ENCODE measurements around the gene CCDC169.

Gene CCDC169

DNA sequence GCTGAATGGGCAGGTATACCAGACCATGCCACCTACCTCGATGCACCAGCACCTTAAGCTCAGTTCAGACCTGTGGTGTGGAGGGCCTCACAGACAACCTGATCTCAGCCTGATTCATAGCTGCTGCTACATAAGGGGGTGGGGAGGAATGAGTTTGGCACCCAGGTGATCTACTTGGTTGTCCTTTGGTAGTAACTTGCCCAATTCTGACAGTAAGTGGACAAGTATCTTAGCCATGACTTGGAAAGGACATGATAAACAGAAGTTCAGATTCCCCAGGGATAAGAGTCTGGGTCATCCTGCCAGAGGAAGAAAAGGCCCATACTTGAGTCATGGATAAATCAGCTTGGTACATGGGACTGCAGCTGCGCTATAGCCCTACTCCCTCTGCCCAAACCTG, 54.9 kb downstream of the CCDC169 start:
- no peak for DNase-seq

- DNase-seq = no peak
These were observed 66.4 kb downstream of the CCDC169 start for GRCh38 chr13:36231236-36231635.

GRCh38 chr13:36224730-36225129, 72.9 kb downstream of the CCDC169 start:
- no peak for DNase-seq

GRCh38 chr13:36219883-36220282, 77.7 kb downstream of the CCDC169 start:
- DNase-seq = no peak

DNA sequence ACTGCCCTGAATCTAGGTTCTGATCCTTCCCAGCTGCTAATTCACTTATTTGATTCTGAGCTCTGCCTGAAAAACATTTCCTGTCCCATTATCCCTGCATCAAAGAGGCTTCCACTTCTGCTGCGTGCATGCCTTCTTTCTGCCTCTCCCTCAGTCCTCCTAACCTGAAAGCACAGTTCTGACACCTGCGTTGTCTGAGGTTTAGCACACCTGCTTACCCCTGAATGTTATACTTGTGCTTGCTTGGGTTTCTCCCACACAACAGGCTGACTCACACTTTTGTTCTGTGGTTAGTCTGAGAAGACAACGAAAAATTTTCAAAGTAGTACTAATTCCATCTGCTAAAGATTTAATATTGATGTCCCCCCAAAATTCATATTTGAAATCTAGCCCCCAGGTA, 80.2 kb downstream of the CCDC169 start:
- no peak for DNase-seq

DNA sequence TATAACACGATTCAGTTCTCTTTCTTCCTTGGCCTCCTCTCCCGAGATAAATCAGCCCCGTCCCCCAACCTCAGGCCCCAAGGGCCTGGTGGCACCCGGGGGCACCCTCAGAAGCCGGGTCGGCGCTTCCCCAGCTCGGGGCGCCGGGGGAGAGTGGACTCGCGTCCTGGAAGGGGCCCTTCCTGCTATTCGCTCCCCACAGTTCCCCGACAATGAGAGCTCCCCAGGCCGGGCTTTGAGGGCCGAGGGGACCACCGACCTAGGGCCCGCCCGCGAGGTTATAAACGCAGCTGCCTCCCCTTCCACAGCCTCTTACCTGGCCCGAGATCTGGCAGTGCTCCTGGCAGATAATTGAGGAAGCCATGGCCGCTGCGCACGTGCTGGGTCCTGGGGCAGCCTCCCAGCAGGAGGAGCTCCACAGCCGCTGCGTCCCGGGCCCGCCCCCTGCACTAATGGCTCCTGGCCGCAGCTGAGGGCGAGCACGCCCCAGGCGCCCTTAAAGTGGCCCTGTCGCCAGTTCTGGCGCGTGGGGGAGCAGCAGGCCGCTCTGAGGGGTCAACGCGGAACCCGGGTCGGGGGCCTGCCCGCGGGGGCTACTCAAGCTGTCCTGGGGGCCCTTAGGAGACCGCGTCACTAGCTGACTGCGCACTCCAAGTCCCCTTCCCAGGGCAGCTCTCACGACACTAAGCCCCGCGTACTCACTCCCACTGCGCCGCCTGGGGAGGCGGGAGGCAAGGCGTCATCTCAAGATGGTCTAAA, 83.3 kb downstream of the CCDC169 start, which contains the start of gene SOHLH2:
Gene SOHLH2, minus strand, starts transcription at position 394 of the 759 bp plus-strand sequence. Its CDS starts 30 bp downstream, at position 364.
- no peak for DNase-seq

DNA sequence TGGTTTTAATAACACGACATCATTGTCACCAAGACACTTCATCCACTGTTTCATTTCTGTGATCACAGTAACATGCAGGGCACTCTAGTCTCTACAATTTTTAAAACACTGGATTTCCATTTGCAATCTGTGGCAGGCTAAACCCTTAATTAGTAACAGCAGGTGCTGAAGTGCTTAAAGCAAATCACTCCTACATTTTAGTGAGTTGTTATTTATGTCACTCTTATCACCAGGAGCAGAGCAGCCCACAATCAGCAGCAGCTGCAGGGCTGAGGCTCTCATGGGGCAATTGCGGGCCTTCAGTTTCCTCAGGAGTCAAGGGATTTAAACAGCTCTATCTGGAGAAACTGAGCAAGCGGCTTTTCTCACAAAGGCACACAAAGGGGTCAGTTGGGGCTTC, 84.8 kb downstream of the CCDC169 start:
- DNase-seq = no peak

DNA sequence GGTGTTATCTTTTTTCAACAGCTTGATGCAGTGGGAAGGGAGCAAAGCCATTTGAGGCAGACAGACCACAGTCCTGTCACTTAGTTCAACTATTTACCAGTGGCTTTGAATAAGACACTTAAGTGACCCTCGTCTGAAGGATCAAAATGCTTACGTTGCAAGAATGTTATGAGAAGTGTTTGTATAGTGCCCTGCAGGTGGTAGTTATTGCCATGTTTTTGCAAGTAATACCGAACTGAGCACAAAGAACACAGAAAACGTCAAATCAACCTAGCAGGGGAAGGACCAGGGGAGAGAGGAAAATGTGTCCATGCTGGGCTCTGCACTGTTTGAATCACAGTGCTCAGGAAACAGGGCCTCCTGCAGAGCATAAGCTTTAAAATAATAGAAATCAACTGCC, 86.0 kb downstream of the CCDC169 start:
- DNase-seq = no peak

GRCh38 chr13:36210738-36211137, 86.9 kb downstream of the CCDC169 start:
- no peak for DNase-seq

DNA sequence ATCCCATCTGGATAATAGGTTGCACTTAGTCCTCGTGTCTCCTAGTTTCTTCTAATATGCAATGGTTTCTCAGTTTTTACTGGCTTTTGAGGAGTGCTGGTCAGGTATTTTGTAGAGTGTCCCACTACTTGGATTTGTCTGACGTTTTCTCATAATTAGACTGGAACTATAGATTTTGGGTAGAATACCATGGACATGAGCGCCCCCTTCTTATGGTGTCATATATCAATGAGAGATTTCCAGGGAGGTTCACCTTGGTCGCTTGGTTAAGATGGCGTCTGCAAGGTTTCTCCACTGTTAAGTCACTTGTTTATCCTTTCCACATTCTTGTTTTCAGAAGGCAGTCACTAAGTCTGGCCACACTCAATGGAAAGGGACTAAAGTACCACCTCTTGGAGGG, 89.9 kb downstream of the CCDC169 start:
- DNase-seq = no peak

DNA sequence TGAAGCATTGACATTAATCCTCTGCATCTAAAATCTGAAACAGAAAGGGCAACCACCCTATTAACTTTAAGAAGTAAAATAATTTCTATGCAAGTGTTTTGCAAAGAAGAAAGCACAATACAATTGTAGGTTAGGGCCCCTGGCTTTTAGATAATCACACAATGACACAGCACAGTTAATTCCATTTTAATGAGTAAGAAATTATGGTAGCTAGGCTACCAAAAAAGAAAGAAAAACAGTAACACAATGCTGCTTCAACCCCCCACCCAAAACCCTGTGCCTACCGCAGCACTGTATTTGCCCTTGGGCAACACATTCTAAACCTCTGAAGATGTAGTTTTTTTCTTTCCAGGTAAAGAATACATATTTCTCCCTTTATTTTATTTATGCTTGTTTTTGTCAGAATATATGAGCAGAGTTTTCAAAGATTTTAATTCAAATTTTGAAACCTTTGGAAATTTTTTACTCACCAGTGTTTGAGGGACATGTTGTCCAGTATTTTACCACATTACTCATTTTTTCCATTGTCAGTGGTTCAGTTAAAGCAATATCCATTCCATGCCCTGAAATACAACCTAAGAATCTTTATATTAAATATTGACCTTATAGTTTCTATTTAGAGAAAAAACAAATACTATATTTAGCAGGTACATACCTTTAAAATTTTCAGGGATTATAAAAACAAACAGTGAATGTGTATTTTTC, 104.3 kb downstream of the CCDC169 start:
- no peak for DNase-seq

GRCh38 chr13:36192166-36192565, 105.4 kb downstream of the CCDC169 start:
- DNase-seq = no peak

DNA sequence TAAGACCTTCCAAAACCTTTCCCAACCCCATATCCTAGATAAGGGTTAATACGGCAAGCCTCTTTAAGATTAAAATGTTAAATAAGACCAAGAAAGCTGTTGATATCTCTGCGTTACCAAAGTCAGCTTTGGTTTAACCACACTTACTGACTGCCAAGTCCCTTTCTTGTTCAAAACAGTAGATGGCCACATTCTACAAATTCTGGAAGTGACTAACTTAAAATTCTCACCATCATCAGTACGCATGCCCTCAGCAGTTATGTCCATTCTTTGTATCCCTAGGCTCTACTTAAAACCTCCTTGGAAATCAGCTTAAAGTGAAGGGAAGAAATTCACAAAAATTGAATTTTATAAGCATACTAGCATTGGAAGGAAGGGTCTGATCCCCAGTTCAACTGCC, 106.8 kb downstream of the CCDC169 start:
- no peak for DNase-seq

GRCh38 chr13:36188441-36188840, 109.2 kb downstream of the CCDC169 start:
- no peak for DNase-seq

DNA sequence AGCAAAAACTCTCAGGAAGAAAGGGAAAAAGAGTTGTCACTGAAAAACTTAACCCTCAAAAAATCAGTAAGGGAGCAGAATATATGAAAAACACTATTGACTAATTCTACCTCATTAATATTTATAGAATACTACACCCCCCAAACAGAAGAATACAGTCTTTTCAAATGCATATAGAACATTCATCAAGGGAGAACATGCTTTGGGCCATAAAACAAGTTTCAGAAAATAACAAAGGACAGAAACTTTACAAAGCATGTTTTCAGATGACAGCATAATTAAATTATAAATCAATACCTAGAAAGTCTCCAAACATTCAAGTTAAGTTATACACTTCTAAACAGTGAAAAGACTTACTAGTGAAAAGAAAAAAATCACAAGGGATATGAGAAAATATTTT, 113.7 kb downstream of the CCDC169 start:
- no peak for DNase-seq
